Right atrium auricular region (tissue), 2 donors: ENCODE data around the gene SEMA5A. TPM values are rescaled to one million over a fixed set of nuclear protein-coding genes. Genes with fewer than 3 reads are reported as not detected.

Source experiments
- DNase-seq: peaks from one replicate; pipeline ENCODE4 v3.0.0-alpha.2; 2019; ENCODE audit warnings: low spot score
- H3K27ac ChIP-seq, 2 donors: fragments of 200-600 bp; sonication (generic); 1 replicate in 1 of 2; 2 replicates in 1 of 2; pipeline ENCODE4 v1.5.1; 2016 to 2019
- H3K27me3 ChIP-seq, 2 donors: fragments of 200-600 bp; sonication (generic); one replicate each; pipeline versions ENCODE4 v1.5.1 to v1.6.0; 2017 to 2019
- H3K36me3 ChIP-seq: fragments of 200-600 bp; sonication (generic); one replicate; pipeline ENCODE4 v1.5.1; 2016
- H3K4me1 ChIP-seq, 2 donors: fragments of 200-600 bp; sonication (generic); one replicate each; pipeline versions ENCODE4 v1.5.1 to v1.6.0; 2017 to 2019
- H3K4me3 ChIP-seq, 2 donors: fragments of 200-600 bp; sonication (generic); 1 replicate in 1 of 2; 2 replicates in 1 of 2; pipeline ENCODE4 v1.5.1; 2017 to 2019; ENCODE audit warnings: mild to moderate bottlenecking in 1 of 2, moderate library complexity in 1 of 2
- H3K9me3 ChIP-seq, 2 donors: fragments of 200-600 bp; sonication (generic); one replicate each; pipeline ENCODE4 v1.5.1; 2019
- total RNA-seq, 2 donors: library from RNA; depleted of rRNA; stranded (reverse); fragments of >200 nt; gene quantifications; one replicate each; pipeline ENCODE4 v1.1.0, GENCODE V29; 2016
- TF ChIP-seq, protein P1 (sequence below), 2 donors: fragments of 200-600 bp; sonication (generic); IDR thresholded peaks; one replicate each; pipeline ENCODE4 v1.5.1; 2019; ENCODE audit warnings: antibody characterized with exemption in 2 of 2

Gene SEMA5A
- total RNA-seq, 2 donors from 2014 or later, result 14.1 to 26.2 TPM

DNA sequence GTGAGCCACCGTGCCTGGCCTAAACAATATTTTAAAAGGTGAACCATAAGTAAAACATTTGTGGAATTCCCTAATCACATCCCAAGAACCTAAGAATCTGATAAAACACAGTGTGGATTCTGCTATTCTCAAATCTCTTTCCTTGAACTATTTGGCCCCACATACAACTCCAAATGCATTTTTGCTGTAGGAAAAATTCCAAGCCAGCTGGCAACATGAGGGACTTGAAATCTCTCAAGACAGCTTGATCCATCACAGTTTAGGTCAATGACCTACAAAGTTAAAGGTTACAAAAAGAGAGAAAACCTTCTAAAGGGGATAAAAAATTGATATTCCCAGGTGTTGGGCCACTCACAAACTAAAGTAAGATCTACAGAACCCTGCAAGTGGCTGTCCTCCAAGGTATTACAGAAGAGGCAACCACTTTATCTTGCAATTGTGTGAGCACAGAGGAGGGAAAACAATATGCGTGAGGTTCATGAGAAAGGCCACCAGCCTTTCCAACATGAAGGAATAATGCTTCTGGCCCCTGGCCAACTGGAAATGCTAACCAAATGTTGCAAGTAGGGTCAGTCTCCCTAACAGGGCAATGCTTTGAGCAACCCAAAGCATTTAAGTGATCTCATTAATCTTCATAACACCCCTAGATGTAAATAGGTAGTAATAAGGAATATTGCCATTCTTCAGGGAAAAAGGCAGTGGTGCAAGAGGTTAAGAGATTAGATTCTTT, 221.4 kb downstream of the SEMA5A start:
- no peaks in the 10 kb centered on the region for H3K36me3 ChIP-seq
- no peaks in the 10 kb centered on the region for H3K9me3 ChIP-seq
- H3K4me3 ChIP-seq, result no peak overlapping the region
- H3K4me1 ChIP-seq, result no peaks in the 10 kb centered on the region
- TF ChIP-seq, protein P1, sequence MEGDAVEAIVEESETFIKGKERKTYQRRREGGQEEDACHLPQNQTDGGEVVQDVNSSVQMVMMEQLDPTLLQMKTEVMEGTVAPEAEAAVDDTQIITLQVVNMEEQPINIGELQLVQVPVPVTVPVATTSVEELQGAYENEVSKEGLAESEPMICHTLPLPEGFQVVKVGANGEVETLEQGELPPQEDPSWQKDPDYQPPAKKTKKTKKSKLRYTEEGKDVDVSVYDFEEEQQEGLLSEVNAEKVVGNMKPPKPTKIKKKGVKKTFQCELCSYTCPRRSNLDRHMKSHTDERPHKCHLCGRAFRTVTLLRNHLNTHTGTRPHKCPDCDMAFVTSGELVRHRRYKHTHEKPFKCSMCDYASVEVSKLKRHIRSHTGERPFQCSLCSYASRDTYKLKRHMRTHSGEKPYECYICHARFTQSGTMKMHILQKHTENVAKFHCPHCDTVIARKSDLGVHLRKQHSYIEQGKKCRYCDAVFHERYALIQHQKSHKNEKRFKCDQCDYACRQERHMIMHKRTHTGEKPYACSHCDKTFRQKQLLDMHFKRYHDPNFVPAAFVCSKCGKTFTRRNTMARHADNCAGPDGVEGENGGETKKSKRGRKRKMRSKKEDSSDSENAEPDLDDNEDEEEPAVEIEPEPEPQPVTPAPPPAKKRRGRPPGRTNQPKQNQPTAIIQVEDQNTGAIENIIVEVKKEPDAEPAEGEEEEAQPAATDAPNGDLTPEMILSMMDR (IDR thresholded peaks at IDR 0.05), result no peak
- no peak for DNase-seq
- H3K27ac ChIP-seq, result no peak overlapping the region
- no peaks in the 10 kb centered on the region for H3K27me3 ChIP-seq

DNA sequence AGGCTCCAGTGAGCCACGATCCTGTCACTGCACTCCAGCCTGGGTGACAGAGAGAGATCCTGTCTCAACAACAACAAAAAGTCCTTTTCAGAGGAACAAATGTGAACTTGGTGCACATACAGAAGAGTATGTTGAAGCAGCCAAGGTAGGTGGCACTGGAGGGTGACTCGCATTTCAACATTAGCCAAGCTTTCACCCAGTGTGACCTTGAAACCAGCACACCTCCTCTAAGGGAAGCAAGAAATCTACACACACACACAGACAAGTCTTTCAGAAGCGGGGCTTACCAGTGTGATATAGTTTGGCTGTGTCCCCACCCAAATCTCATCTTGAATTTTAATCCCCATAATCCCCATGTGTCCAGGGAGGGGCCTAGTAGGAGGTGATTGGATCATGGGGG, 225.2 kb downstream of the SEMA5A start:
- no peak overlapping the region for H3K27ac ChIP-seq
- H3K4me1 ChIP-seq, result no peaks in the 10 kb centered on the region
- TF ChIP-seq, protein P1 (IDR thresholded peaks at IDR 0.05), result no peak
- H3K4me3 ChIP-seq, result no peak overlapping the region
- DNase-seq, result no peak
- no peaks in the 10 kb centered on the region for H3K36me3 ChIP-seq
- H3K9me3 ChIP-seq, result no peaks in the 10 kb centered on the region
- no peaks in the 10 kb centered on the region for H3K27me3 ChIP-seq

DNA sequence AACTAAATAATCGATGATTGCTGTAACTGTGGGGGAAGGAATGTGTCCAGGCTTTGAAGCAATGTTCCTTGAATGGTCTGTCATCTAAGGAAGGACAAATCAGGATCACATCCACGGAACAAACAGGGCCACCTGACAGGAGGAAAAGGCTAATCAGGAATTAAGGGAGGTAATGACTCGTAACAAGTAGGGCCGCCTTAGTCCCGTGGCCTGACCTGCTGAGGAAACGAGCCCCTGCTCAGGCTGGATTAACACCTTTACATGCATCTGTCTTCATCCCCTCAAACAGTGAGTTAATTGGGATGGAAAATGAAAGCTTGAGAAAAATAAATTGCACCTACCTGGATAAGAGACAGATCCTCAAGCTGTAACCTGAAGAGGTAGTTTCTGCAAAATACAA, 227.8 kb downstream of the SEMA5A start:
- Histone ChIP-seq H3K4me1 (no peaks in the 10 kb centered on the region), H3K27ac (no peak overlapping the region), H3K36me3 (no peaks in the 10 kb centered on the region), H3K9me3 (no peaks in the 10 kb centered on the region), H3K27me3 (no peaks in the 10 kb centered on the region), H3K4me3 (no peak overlapping the region)
- TF ChIP-seq, protein P1 (IDR thresholded peaks at IDR 0.05), result no peak
- DNase-seq, result no peak

DNA sequence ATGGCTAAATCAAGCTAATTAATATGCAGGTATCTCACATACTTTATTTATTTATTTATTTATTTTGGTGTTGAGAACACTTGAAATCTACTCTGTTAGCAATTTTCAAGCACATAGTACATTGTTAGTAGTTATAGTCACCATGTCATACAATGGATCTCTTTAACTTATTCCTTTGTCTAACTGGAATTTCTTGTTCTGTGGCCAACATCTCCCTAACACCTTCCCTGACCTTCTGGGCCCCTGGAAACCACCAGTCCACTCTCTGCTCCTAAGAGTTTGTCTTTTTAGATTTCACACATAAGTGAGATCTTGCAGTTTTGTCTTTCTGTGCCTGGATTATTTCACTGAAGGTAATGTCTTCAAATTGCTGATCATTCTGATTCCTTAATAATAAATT, 229.1 kb downstream of the SEMA5A start:
- Histone ChIP-seq H3K4me1 (no peaks in the 10 kb centered on the region), H3K9me3 (no peaks in the 10 kb centered on the region), H3K27me3 (no peaks in the 10 kb centered on the region), H3K36me3 (no peaks in the 10 kb centered on the region), H3K27ac (no peak overlapping the region), H3K4me3 (no peak overlapping the region)
- TF ChIP-seq, protein P1 (IDR thresholded peaks at IDR 0.05), result no peak
- no peak for DNase-seq

DNA sequence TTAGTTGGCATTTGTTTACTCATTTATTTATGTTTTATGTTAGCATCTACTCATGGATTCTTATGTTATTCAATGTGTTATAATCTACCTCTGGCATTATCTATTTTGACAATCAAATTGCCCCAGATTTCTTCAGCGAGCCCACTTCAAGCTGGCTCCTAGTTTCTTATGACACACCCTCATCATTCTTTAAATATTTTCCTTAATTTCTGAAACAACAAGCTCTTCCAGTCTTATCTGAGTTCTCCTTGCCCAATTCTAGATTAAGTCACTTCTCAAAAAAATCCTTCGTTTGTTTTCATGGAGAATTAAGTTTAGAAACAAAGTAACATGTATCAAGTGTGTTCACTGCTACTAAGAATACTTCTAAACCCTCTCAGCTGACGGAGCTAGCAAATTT, 229.8 kb downstream of the SEMA5A start:
- DNase-seq, result no peak
- TF ChIP-seq, protein P1 (IDR thresholded peaks at IDR 0.05), result no peak
- Histone ChIP-seq H3K27ac (no peak overlapping the region), H3K4me3 (no peak overlapping the region), H3K4me1 (no peaks in the 10 kb centered on the region), H3K9me3 (no peaks in the 10 kb centered on the region), H3K27me3 (no peaks in the 10 kb centered on the region), H3K36me3 (no peaks in the 10 kb centered on the region)

DNA sequence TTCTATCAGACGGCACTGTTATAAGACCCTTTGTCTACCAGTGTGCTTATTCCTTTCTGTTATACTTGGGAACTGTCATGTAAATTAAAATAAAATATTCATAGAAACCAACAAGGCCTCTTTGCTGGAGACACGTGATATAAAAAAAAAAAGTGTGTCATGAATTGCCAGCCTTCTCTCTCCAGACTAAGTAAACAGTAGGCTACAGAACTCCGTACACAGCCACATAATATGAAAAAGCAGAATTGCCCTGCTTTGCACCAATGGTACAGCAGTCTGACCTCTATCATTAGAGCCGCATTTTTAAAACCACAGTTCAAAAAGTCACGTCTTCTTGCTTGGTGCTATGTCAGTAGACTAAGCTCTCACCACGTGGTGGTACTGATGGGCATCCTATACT, 231.3 kb downstream of the SEMA5A start:
- Histone ChIP-seq H3K36me3 (no peaks in the 10 kb centered on the region), H3K4me3 (no peak overlapping the region), H3K27me3 (no peaks in the 10 kb centered on the region), H3K4me1 (no peaks in the 10 kb centered on the region), H3K9me3 (no peaks in the 10 kb centered on the region), H3K27ac (no peak overlapping the region)
- no peak for DNase-seq
- TF ChIP-seq, protein P1 (IDR thresholded peaks at IDR 0.05), result no peak
